Measurements from ENCODE around the gene DSN1.

DSN1 gene

GRCh38 chr20:36796117-36796516 is 22.6 kb upstream of the DSN1 start:
- TF ChIP-seq CTCF (IDR thresholded peaks at IDR 0.05; ENCODE audit: borderline replicate concordance, insufficient read depth, low read depth, low read length): no peak
- H3K4me3 ChIP-seq (ENCODE audit: low read depth, low read length): no peak overlapping the region

- no peak for TF ChIP-seq CTCF (IDR thresholded peaks at IDR 0.05; ENCODE audit: borderline replicate concordance, insufficient read depth, low read depth, low read length)
- H3K4me3 ChIP-seq (ENCODE audit: low read depth, low read length): no peak overlapping the region
Observed at GRCh38 chr20:36795691-36796090, 22.1 kb upstream of the DSN1 start.

GRCh38 chr20:36794116-36794474 is 20.5 kb upstream of the DSN1 start:
- TF ChIP-seq CTCF (IDR thresholded peaks at IDR 0.05; ENCODE audit: borderline replicate concordance, insufficient read depth, low read depth, low read length): no peak

GRCh38 chr20:36793294-36794115 is 19.9 kb upstream of the DSN1 start:
- no peak for TF ChIP-seq CTCF (IDR thresholded peaks at IDR 0.05; ENCODE audit: borderline replicate concordance, insufficient read depth, low read depth, low read length)
- no peak overlapping the region for H3K4me3 ChIP-seq (ENCODE audit: low read depth, low read length)

More at GRCh38 chr20:36794116-36794474, 20.5 kb upstream of the DSN1 start:
- no peak overlapping the region for H3K4me3 ChIP-seq (ENCODE audit: low read depth, low read length)

GRCh38 chr20:36792422-36792821 is 18.9 kb upstream of the DSN1 start:
- H3K4me3 ChIP-seq (ENCODE audit: low read depth, low read length): no peak overlapping the region
- peak; percentile 43; the same call in 1 of the 2 replicates for TF ChIP-seq CTCF (IDR thresholded peaks at IDR 0.05; ENCODE audit: borderline replicate concordance, insufficient read depth, low read depth, low read length)

GRCh38 chr20:36791862-36792261 is 18.3 kb upstream of the DSN1 start:
- no peak for TF ChIP-seq CTCF (IDR thresholded peaks at IDR 0.05; ENCODE audit: borderline replicate concordance, insufficient read depth, low read depth, low read length)
- H3K4me3 ChIP-seq (ENCODE audit: low read depth, low read length): no peak overlapping the region

GRCh38 chr20:36786663-36787062 is 13.1 kb upstream of the DSN1 start:
- no peak for TF ChIP-seq CTCF (IDR thresholded peaks at IDR 0.05; ENCODE audit: borderline replicate concordance, insufficient read depth, low read depth, low read length)
- no peak overlapping the region for H3K4me3 ChIP-seq (ENCODE audit: low read depth, low read length)
